Right cardiac atrium (tissue), 5 donors: ENCODE measurements around the gene C2orf76. TPM values are rescaled to one million over a fixed set of nuclear protein-coding genes. Genes with fewer than 3 reads are reported as not detected.

Experiments
- ATAC-seq, 2 donors: fragments of 200-7000 bp; cut with Tn5 transposase; one replicate each; pipeline versions ENCODE4 v1.8.0 to v1.9.1; 2020; ENCODE audit warnings: moderate library complexity in 2 of 2, mild to moderate bottlenecking in 1 of 2
- DNase-seq, 3 donors: peaks; one replicate each; pipeline ENCODE4 v3.0.0-alpha.2; 2020
- H3K27ac ChIP-seq: one replicate; pipeline ENCODE4 v1.5.1; 2013; ENCODE audit warnings: mild to moderate bottlenecking, low read length, control low read depth, moderate library complexity
- H3K27me3 ChIP-seq: one replicate; pipeline ENCODE4 v1.6.1; 2013; ENCODE audit not compliant: control insufficient read depth, insufficient read depth
- H3K4me1 ChIP-seq: one replicate; pipeline ENCODE4 v1.6.1; 2013; ENCODE audit warnings: low read length; ENCODE audit not compliant: control insufficient read depth, insufficient read depth
- H3K4me3 ChIP-seq: one replicate; pipeline ENCODE4 v1.5.1; 2013; ENCODE audit warnings: low read length, control low read depth
- H3K9me3 ChIP-seq: one replicate; pipeline ENCODE4 v1.6.1; 2013; ENCODE audit warnings: low read length; ENCODE audit not compliant: control insufficient read depth
- WGBS: extraction: QIAGEN DNeasy Blood & Tissue Kit; methylation state at CpG from one replicate; pipeline ENCODE4 v1.1.7; 2013; 5-methylcytosine and 5-hydroxymethylcytosine counted together
- intact Hi-C, 4 donors: fragments of 100-400 bp; cut with DNase I; formaldehyde crosslinking; loops; one replicate each; pipeline versions ENCODE4 v1.11.0 to v1.14.0; 2022 to 2023
- polyA plus RNA-seq: library from polyadenylated mRNA; stranded (reverse); fragments of 200-250 nt; gene quantifications from one replicate; pipeline ENCODE4 v1.2.3, GENCODE V29; 2013
- total RNA-seq, 4 donors: library from RNA; stranded (reverse); fragmentation: NEBNext Ultra II Directional; extraction: Animal tissue kit (Norgen Biotek cat#: 25700); gene quantifications; one replicate each; pipeline ENCODE4 v1.2.1, GENCODE V29; 2021
- donor health status: healthy with polysubstance abuse.
- donor health status: DM: no; HTN: yes; CAD: no.
- donor health status: DM: no; HTN: no; CAD: no.
- donor health status: DM: no; HTN: yes; CAD: no; lungs with severe emphysema.
- donor health status: DM: yes; HTN: yes; CAD: no.

Gene C2orf76
- total and polyA plus RNA-seq, 5 donors: 11.4 to 27.7 (median 13.0) TPM

GRCh38 chr2:119264781-119265692 lies 101.6 kb downstream of the C2orf76 start:
- 55% methylated on average over 13 of the region's 13 CpGs for WGBS
- ATAC-seq (peak; percentile 79 to 82), DNase-seq (peak in 1 of 3 donors; percentile 28)
- Histone ChIP-seq H3K9me3 (no peaks in the 10 kb centered on the region), H3K4me1 (no peaks in the 10 kb centered on the region), H3K4me3 (no peak overlapping the region), H3K27me3 (no peaks in the 10 kb centered on the region), H3K27ac (no peak overlapping the region)
- intact Hi-C loops: loop anchor here in 2 of 4 donors (5.0 to 10.0 kb wide), 2 partner anchors 250 to 253 kb away; no protein-coding TSS in a partner anchor

DNA sequence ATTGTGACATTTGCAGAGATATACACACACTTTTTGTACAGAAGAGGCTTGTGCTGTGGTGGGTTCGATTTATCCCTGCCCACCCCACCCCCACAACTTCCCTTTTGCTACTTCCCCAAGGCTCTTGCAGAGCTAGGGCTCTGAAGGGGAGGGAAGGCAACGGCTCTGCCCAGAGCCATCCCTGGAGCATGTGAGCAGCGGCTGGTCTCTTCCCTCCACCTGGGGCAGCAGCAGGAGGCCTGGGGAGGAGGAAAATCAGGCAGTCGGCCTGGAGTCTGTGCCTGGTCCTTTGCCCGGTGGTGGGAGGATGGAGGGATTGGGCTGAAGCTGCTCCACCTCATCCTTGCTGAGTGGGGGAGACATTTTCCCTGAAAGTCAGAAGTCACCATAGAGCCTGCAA lies 103.0 kb downstream of the C2orf76 start:
- intact Hi-C loops: loop anchor here in 2 of 4 donors (5.0 to 10.0 kb wide), 2 partner anchors 249 to 251 kb away; no protein-coding TSS in a partner anchor
- Histone ChIP-seq H3K9me3 (no peaks in the 10 kb centered on the region), H3K27me3 (no peaks in the 10 kb centered on the region), H3K4me1 (no peaks in the 10 kb centered on the region), H3K4me3 (no peak overlapping the region), H3K27ac (no peak overlapping the region)
- WGBS: 68% methylated on average over 5 of the region's 5 CpGs
- DNase-seq (peak in 1 of 3 donors; percentile 69), ATAC-seq (peak in 1 of 2 donors; percentile 26)

DNA sequence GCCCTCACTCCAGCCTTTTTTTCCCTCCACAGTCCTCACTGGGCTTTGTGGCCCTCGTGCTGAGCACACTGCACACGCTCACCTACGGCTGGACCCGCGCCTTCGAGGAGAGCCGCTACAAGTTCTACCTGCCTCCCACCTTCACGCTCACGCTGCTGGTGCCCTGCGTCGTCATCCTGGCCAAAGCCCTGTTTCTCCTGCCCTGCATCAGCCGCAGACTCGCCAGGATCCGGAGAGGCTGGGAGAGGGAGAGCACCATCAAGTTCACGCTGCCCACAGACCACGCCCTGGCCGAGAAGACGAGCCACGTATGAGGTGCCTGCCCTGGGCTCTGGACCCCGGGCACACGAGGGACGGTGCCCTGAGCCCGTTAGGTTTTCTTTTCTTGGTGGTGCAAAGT lies 103.6 kb downstream of the C2orf76 start:
- H3K27me3 ChIP-seq: no peaks in the 10 kb centered on the region
- no peak for ATAC-seq
- intact Hi-C loops: loop anchor here in 2 of 4 donors (5.0 to 10.0 kb wide), 2 partner anchors 248 to 251 kb away; no protein-coding TSS in a partner anchor
- 94% methylated on average over 23 of the region's 23 CpGs for WGBS
- no peak overlapping the region for H3K27ac ChIP-seq
- H3K4me3 ChIP-seq: no peak overlapping the region
- DNase-seq: no peak
- no peaks in the 10 kb centered on the region for H3K4me1 ChIP-seq
- H3K9me3 ChIP-seq: no peaks in the 10 kb centered on the region

DNA sequence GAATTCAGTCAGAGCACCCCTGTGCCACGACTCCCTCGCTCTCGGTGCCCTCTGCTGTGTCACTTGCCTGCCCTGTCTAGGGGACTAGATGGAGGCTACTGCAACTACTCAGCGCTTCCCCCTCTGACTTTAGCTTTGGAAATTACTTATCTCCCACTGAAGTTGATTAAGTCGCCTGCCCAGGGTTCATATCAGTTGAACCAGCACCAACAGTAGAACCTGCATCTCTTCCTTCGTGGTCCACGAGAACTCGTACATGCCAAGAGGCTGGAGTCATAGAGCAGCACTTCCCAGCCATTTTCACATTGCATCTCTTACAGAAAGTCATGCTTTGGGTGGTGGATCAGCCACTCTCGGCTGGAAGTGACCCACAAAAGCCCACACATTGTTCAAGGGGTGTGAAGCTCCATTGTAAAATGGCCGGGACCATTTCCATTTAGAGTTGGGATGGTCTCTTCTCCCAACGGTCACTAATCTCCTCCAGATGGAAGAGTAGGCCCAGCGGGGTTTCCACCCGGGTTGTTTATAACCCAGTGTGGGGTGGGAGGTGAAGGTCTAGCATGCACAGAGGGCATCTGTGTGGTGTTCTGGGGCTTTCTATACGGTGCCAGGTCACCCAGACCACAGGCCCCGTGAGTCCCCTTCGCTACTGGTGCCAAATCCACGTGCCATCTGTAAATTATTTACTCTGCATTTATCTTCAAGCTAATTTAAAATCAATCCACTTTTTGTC lies 105.0 kb downstream of the C2orf76 start:
- no peaks in the 10 kb centered on the region for H3K9me3 ChIP-seq
- peaks cover 3% of the 10 kb centered on the region for H3K4me1 ChIP-seq
- H3K4me3 ChIP-seq: no peak overlapping the region
- intact Hi-C loops: loop anchor here in 2 of 4 donors (5.0 to 10.0 kb wide), 2 partner anchors 247 to 249 kb away; no protein-coding TSS in a partner anchor
- H3K27ac ChIP-seq: no peak overlapping the region
- DNase-seq (no peak), ATAC-seq (no peak)
- no peaks in the 10 kb centered on the region for H3K27me3 ChIP-seq
- 87% methylated on average over 17 of the region's 17 CpGs for whole genome bisulfite sequencing

DNA sequence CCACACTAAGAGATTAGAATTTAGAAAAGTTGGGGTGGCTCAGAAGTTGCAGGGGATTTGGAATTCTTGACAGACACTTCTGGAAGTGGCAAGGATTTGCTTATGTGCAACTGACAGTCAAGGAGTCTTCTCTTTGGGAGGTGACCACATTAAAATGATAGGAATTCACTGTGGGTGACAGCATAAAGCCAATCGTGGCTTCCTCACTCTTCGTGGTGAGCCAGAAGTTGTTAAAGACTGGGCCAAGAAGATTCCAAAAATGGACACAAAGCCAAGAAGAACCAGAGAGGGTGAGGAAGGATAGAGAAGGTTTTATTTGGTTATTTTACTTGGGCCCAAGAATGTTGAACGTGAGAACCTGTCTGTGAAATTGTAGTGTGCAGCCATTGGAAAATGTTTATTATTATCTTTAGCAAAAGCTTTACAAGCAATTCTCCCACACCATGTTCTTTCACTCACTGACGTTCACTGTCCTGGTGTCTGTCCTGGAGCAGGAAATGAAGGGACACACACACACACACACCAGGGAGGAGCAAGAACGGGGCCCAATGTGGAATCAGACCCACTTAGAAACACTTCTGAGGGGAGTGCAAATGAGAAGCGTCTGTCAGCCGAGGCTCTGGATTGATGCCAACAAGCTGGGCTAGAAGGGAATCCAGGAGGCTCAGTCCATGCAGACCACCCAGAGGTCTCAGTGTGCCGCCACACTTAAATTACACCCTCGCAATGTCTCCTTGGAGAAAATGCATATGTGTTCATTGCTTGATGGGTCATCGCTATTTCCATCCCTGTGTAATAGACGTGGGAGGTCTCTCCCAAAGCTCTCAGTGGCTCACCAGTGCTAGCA lies 105.8 kb downstream of the C2orf76 start:
- intact Hi-C loops: loop anchor here in 2 of 4 donors (5.0 to 10.0 kb wide), 2 partner anchors 246 to 249 kb away; no protein-coding TSS in a partner anchor
- ATAC-seq: no peak
- H3K4me1 ChIP-seq: peaks cover 3% of the 10 kb centered on the region
- no peak overlapping the region for H3K4me3 ChIP-seq
- H3K27me3 ChIP-seq: no peaks in the 10 kb centered on the region
- no peak overlapping the region for H3K27ac ChIP-seq
- H3K9me3 ChIP-seq: no peaks in the 10 kb centered on the region
- WGBS: 60% methylated on average over 11 of the region's 11 CpGs
- no peak for DNase-seq

- DNase-seq: no peak
- Histone ChIP-seq H3K27ac (no peak overlapping the region), H3K9me3 (no peaks in the 10 kb centered on the region), H3K27me3 (no peaks in the 10 kb centered on the region), H3K4me1 (peaks cover 3% of the 10 kb centered on the region), H3K4me3 (no peak overlapping the region)
- peak in 1 of 2 donors; percentile 50 for ATAC-seq
- intact Hi-C loops: no loop called here
- WGBS: 73% methylated on average over 5 of the region's 5 CpGs
These were observed 107.3 kb downstream of the C2orf76 start for GRCh38 chr2:119259296-119259860.

- H3K27ac ChIP-seq: no peak overlapping the region
- no peaks in the 10 kb centered on the region for H3K27me3 ChIP-seq
- intact Hi-C loops: no loop called here
- ATAC-seq (no peak), DNase-seq (no peak)
- peaks cover 3% of the 10 kb centered on the region for H3K4me1 ChIP-seq
- WGBS: 78% methylated on average over 9 of the region's 9 CpGs
- no peak overlapping the region for H3K4me3 ChIP-seq
- no peaks in the 10 kb centered on the region for H3K9me3 ChIP-seq
These were observed 109.4 kb downstream of the C2orf76 start for GRCh38 chr2:119257198-119257597.

DNA sequence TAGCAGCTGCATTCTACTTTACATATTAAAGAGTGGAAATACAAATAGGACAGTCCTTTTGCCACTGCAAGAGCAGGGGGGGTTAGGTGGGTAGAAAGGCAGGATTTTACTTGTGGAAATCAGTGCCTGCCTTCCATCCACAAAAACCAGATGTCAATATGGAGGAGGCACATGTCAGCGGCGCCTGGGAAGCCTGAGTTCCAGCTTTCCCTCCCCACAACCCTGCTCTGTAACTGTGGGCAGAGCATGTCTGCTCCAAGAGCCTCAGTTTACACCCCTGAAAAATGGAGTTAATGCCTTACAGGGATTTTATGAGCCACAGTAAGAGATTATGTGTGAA lies 110.1 kb downstream of the C2orf76 start:
- Histone ChIP-seq H3K9me3 (no peaks in the 10 kb centered on the region), H3K27ac (no peak overlapping the region), H3K4me1 (peaks cover 3% of the 10 kb centered on the region), H3K4me3 (no peak overlapping the region), H3K27me3 (no peaks in the 10 kb centered on the region)
- intact Hi-C loops: no loop called here
- WGBS: 84% methylated on average over 2 of the region's 2 CpGs
- DNase-seq (no peak), ATAC-seq (no peak)

- 53% methylated on average over 12 of the region's 12 CpGs for WGBS
- H3K9me3 ChIP-seq: no peaks in the 10 kb centered on the region
- no peak overlapping the region for H3K27ac ChIP-seq
- H3K4me3 ChIP-seq: no peak overlapping the region
- H3K27me3 ChIP-seq: no peaks in the 10 kb centered on the region
- no peak for DNase-seq
- intact Hi-C loops: no loop called here
- ATAC-seq: peak; percentile 27 to 73
- H3K4me1 ChIP-seq: peaks cover 3% of the 10 kb centered on the region
These were observed 110.7 kb downstream of the C2orf76 start for GRCh38 chr2:119255760-119256581.
